Globus pallidus (tissue), 1 donor: ENCODE data around the gene GAPDH.
A peak's percentile ranks its signal among the peaks of the same experiment; 100 is the strongest.

Experiments used
- DNase-seq: peaks from one replicate; pipeline ENCODE4 v3.0.0-alpha.2; 2015; ENCODE audit warnings: low spot score

The GAPDH gene

GRCh38 chr12:6529291-6529737 is 5.0 kb upstream of the GAPDH start:
- no peak for DNase-seq

GRCh38 chr12:6530576-6531260 is 3.6 kb upstream of the GAPDH start:
- no peak for DNase-seq

- DNase-seq = peak; percentile 64
Observed at GRCh38 chr12:6532051-6532926, 2.0 kb upstream of the GAPDH start.

- DNase-seq = peak; percentile 87
Observed at GRCh38 chr12:6532927-6533652, 1.2 kb upstream of the GAPDH start.

- no peak for DNase-seq
Observed at GRCh38 chr12:6533653-6533922, 729 bp upstream of the GAPDH start.

- no peak for DNase-seq
Observed at GRCh38 chr12:6534695-6534944, 303 bp downstream of the GAPDH start.

GRCh38 chr12:6534945-6535696 is 804 bp downstream of the GAPDH start:
- DNase-seq = no peak

GRCh38 chr12:6535697-6535946 is 1.3 kb downstream of the GAPDH start:
- no peak for DNase-seq

GRCh38 chr12:6535960-6536847 is 1.9 kb downstream of the GAPDH start:
- DNase-seq = no peak

- no peak for DNase-seq
Observed at GRCh38 chr12:6536894-6537579, 2.7 kb downstream of the GAPDH start.

- peak; percentile 81 for DNase-seq
Observed at GRCh38 chr12:6537580-6538419, 3.5 kb downstream of the GAPDH start.

GRCh38 chr12:6538420-6539313 is 4.3 kb downstream of the GAPDH start:
- no peak for DNase-seq

- DNase-seq = no peak
Observed at GRCh38 chr12:6539314-6539682, 5.0 kb downstream of the GAPDH start.

GRCh38 chr12:6539707-6540134 is 5.4 kb downstream of the GAPDH start:
- no peak for DNase-seq

GRCh38 chr12:6540181-6540877 is 6.0 kb downstream of the GAPDH start:
- DNase-seq = no peak

GRCh38 chr12:6541371-6542165 is 7.3 kb downstream of the GAPDH start:
- DNase-seq = no peak

GRCh38 chr12:6542209-6543009 is 8.1 kb downstream of the GAPDH start:
- DNase-seq = no peak
